Activated gamma-delta T cell treated with anti-CD3 and anti-CD28 coated beads, Interleukin-2, amount 50 U/mL, for 16 hours (primary cell): ENCODE measurements around the gene SMNDC1.

Experiments used
- DNase-seq: peaks from one replicate; pipeline ENCODE4 v3.0.0-alpha.2; 2020; ENCODE audit warnings: low read depth

SMNDC1 gene

DNA sequence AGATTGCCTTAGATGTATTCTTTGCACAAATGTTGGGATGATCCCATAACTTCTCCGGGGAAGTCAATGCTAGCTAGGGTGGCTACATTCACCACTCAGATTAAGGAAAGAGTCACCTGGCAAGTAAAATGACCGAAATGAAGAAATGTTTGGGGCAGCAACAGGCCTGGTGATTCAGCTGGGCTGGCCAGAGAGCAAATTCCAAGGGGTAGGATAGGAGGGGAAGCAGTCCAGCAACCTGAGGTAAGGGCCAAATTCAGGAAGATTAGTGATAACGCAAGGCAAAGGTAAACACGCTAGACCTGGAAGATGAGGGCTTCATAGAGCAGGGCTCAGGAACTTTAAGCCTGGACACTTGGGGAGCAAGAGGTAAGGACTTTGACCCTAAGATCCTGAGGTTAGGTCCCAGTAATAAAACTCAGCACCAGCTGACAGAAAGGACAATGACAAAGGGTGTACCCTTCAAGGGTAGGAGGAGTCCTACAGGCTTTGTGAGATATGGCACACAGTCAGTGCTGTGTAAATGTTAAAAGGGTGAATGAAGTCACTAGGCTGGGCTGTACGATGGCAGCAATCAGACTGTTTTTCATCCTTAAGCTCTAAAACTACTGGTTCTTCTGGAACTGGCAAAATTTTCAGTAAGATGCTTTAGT lies 22.7 kb upstream of the SMNDC1 start:
- no peak for DNase-seq

DNA sequence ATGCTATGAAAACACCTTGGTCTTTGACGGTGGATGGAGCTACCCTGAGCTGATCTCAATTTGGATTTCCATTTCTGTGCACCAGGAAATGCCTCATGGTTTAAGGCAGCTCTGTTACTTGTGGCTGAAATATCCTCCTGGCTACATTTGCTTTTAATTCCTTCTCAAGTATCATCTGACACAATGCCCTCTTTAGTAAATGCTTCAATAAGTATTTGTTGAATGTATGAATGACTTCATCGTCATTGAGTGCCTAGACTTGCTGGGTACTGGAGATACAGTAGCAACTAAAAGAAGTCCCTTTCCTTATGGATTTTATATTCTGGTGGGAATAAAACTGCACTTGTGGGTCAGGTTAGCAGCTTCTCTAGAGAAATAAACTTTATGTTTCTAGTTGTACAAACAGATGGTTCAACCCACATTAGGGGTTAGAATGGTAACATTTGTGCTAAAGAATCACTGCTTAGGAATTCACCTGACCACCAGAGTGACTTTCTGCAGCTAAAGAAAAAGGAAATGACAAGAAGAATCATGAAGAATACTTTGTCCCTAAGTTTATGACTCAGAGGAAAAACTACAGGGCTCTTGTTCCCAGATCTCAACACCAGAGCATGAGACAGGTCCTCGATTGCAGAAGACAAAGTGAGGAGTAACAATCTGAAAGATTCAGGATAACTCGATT lies 21.8 kb upstream of the SMNDC1 start:
- no peak for DNase-seq

- DNase-seq = no peak
Observed at GRCh38 chr10:110324805-110325280, 20.1 kb upstream of the SMNDC1 start.

DNA sequence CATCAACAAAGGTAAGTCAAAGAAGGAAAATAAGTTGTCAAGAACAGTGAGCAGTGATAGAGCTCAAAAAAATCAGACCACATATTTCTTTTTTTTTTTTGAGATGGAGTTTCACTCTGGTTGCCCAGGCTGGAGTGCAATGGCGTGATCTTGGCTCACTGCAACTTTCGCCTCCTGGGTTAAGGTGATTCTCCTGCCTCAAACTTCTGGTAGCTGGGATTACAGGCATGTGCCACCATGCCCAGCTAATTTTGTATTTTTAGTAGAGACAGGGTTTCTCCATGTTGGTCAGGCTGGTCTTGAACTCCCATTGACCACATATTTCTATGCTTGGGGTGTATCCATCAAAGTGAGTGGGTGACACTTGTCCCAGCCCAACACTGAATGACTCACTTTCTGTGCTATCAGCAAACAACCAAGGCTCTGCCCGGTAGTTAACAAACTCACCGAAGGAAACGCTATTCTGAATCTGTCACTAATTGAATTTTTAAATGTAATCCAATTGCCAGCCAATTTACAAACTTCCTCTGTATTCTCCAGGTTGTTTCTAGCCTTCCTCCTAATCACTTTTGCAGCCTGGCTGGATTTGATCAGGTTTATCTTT lies 19.6 kb upstream of the SMNDC1 start:
- no peak for DNase-seq

DNA sequence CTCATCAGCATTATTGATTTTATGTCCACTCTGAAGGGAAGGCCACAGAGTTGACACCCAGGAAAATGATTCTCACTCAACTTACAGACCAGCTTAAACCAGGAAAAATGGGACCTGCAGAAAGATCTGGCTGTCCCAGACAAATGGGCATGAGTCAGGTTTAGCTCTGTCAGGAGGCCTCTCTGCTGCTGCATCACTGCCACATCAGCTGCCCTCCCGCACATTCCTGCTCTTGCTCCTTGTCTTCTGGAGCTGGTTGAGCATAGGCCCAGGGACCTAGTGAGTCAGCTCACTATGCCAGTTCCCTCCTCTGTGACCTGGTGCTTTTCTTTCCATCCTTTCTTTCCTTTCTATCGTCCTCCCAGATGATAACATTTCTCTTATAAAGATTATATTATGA lies 18.8 kb upstream of the SMNDC1 start:
- no peak for DNase-seq

GRCh38 chr10:110321869-110322620 lies 17.3 kb upstream of the SMNDC1 start:
- DNase-seq = no peak

- DNase-seq = no peak
Observed at GRCh38 chr10:110317866-110318850, 13.4 kb upstream of the SMNDC1 start.

DNA sequence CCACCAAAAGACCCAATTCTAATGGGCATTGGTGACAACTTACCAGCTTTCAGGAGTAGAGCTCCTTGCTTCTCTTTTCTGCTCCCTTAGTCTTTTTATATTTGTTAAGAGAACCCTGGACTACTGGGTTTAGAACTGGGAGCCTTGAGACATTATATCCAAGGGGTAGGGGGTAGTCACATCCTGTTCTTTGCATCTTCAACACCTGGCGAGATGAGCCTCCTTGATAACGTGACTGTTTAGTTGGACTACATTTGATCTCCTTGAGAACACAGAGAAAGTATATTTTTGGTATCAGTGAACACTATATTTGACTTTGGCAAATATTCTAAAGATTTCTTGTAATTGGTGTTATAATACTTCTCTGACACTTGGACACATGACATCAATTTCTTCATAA lies 9.0 kb upstream of the SMNDC1 start:
- DNase-seq = no peak

GRCh38 chr10:110312206-110312605 lies 7.5 kb upstream of the SMNDC1 start:
- DNase-seq = no peak

- DNase-seq = no peak
Observed at GRCh38 chr10:110311357-110311949, 6.7 kb upstream of the SMNDC1 start.

- no peak for DNase-seq
Observed at GRCh38 chr10:110310741-110311140, 6.0 kb upstream of the SMNDC1 start.

GRCh38 chr10:110307805-110308204 lies 3.1 kb upstream of the SMNDC1 start:
- DNase-seq = no peak

DNA sequence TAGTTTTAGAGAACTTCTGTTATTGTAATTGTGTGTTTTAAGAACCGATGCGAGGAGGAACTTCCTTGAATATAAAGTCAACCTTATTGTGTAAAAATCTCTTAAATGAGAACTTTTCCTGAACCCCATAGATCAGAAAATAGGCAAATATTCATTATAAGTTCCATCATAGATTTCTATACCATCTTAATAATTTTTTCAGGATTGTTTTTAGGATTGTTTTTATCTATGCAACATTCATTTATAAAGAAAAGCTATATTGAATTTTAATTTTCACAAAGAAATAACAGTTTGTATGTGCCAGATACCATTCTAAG lies 1.7 kb upstream of the SMNDC1 start:
- no peak for DNase-seq

- DNase-seq = peak; percentile 39
Observed at GRCh38 chr10:110305767-110306451, 1.2 kb upstream of the SMNDC1 start.

DNA sequence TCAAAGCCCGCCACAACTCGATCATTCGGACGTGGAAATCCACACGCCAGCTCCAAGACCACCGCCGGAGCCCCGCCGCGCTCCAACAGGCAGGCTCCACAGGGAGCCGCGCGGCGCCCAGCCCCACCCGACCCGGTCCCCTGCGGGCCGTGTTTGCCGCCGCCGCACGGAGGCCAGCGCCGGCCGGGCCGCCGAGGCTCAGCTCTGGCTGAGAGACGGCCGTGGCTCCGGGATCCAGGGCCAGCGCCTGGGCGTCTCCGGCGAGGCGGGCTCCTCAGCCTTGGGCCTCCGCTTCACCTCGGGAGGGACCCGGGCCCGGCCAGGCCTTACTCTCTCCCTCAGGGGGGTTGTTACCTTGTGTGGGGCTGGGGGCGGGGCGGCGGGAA lies 333 bp downstream of the SMNDC1 start:
- no peak for DNase-seq

GRCh38 chr10:110303681-110304080 lies 1.0 kb downstream of the SMNDC1 start:
- no peak for DNase-seq

DNA sequence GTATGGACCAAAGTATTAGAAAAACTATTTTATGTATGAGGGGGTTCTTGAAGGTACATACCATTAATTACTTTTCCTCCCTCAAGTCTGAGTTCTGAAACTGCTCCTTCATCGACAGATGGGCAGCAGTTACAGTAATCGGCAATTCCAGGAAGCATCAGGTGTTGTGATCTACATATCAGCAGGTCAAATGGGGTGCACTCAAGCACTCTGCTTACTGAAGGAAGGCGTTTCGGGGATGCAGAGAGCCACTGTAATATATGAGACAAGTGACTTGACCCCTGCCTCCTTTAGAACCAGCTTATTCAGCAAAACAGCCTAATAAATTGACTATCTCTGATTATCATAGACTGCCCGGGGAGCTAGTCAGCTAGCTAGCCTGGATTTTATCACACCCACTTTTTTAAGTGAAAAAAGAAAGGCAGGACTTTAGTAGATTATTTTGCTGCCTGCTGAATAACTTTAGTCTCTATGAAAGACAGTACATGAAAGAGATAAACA lies 4.2 kb downstream of the SMNDC1 start:
- DNase-seq = no peak

DNA sequence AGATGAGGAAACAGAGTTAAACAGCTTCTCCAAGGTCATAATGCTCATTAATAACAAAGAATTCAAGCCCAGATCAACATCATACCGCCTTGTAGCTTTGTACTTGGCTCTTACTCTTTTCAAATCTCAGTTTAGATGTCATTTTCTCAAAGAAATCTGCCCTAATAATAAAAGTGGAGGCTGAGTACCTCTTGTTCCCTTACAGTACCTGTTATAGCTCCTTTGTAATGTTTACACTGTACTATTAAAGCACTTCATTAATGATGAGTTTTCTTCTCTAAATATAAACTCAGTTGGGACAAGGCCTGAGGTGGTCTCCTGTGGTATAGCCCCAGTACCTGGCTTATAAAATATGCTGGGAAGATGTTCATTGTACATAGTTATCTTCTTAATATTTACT lies 7.8 kb downstream of the SMNDC1 start:
- DNase-seq = no peak

- DNase-seq = no peak
Observed at GRCh38 chr10:110286841-110287240, 17.9 kb downstream of the SMNDC1 start.

DNA sequence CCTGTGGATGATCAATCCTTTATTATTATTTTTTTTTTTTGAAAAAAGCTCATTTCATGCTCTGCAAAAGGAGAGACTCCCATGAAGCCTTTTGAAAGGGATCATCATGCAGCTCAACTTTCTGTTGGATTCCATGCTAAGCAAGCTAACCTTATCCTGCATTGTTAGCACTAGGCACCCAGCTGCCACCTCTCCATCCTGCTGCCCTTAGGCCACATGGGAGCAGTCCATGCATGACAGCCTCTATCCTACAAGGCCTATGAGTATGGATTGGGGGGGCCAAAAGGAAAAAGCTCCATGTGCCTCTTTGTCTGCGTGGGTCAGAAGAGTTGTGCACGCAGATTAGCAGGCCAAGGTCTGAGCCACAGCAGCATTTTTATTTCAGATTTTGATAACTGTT lies 19.2 kb downstream of the SMNDC1 start:
- DNase-seq = no peak

DNA sequence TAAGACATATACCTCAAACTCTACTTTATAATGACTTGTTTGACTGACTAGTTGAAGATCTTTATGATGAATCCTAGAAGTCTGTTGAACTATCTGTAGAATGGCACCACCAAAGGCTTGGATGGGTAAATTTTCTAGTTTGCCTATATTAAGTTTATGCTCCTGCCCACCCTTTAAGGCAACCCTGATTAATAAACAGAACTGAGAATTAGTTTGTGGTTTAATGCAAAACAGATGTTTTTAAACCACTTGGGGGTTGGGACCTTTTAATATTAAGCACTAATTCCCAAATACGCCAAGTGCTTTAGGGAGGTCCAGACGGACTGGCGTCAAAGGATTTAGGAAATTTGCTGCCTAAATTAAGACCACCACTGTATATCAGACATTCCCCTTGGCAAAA lies 20.5 kb downstream of the SMNDC1 start:
- DNase-seq = no peak
